Anterior cingulate cortex (tissue), 58 donors: ENCODE measurements around the gene DRG1.
A peak's percentile ranks its signal among the peaks of the same experiment; 100 is the strongest.
"Not testable (repeated sequence)": the region's sequence is repeated elsewhere in the genome, so short reads cannot be mapped to it uniquely, and the experiment has no call there.

Source experiments
- DNase-seq, 58 donors: peaks; one replicate each; lab custom pipeline; 2025; lab: John Stamatoyannopoulos, UW

Gene DRG1, protein sequence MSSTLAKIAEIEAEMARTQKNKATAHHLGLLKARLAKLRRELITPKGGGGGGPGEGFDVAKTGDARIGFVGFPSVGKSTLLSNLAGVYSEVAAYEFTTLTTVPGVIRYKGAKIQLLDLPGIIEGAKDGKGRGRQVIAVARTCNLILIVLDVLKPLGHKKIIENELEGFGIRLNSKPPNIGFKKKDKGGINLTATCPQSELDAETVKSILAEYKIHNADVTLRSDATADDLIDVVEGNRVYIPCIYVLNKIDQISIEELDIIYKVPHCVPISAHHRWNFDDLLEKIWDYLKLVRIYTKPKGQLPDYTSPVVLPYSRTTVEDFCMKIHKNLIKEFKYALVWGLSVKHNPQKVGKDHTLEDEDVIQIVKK

GRCh38 chr22:31399211-31400022 lies at the start of gene DRG1:
Gene DRG1 (plus strand): TSS chr22:31399604. CDS start chr22:31399684, 80 bp downstream.
- peak; percentile 74 to 98 (median 96) for DNase-seq

GRCh38 chr22:31349960-31350359 lies 49.4 kb upstream of the DRG1 start:
- no peak for DNase-seq

DNA sequence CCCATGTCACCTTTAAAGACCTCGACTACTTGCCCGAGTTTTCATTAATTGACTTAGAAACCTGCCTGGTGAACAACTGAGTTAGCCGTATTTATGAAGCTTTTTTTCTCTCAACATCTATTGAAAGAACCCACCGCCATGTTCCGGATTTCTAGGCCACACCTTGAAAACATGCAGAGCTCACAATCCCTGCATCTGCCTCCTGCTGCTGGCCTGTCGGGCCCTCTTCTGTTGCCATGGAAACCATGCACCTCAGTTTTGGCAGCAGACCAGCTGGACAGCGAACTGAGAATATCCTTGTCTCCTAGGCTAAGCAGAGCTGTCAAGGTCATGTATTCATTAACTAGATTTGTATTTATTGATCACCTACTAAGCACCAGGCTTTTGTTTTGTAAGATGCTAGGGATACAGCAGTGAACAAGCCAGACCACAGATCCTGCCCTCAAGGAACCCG lies 49.0 kb upstream of the DRG1 start:
- DNase-seq, result peak in 8 of 58 donors; percentile 1 to 33 (median 10)

- no peak for DNase-seq
These were observed 44.9 kb upstream of the DRG1 start for GRCh38 chr22:31354515-31354914.

- no peak for DNase-seq
These were observed 39.4 kb upstream of the DRG1 start for GRCh38 chr22:31360029-31360428.

DNA sequence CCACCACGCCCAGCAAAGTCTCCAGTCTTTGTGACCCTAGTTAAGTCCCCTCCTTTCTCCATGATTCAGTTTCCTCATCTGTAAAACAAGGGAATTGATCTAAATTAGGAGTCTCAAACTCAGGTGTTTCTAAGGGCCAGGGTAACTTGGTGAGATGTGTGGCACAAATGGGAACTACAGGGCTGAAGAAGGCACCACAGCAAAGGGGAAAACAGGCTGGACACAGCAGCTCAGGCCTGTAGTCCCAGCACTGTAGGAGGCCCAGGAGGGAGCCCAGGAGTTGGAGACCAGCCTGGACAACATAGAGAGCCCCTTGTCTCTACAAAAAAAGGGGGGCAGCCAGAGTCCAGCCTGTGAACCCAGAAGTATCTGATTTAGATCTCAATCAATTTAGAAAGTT lies 37.7 kb upstream of the DRG1 start:
- no peak for DNase-seq

DNA sequence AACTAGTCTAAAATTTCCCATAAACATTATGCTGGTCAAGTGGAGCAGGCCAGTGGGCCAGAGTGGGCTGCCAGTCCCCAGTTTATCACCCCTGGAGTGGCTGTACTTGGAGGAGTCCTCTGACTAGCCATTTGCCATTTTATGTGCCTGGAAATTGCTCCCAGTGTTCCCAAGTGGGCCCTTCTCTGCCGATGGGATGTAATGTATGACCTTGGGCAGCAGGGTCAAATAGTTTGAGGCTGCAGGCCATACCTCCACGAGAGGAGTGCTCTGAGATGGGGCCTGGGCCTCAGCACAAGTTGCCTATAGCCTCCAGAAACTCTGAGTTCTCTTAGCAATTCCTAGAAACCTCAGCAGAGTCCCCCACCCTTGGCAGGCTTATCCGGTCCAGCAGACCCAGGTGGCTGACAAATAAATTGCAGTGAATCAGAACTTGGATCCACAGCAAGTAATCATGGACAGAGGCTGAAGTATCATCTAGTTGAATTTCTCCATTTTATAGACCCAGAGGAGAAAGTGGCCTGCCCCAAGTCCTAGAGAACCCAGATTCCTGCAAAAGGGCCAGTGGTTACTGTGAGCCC lies 35.4 kb upstream of the DRG1 start:
- no peak for DNase-seq

- DNase-seq, result no peak
These were observed 32.0 kb upstream of the DRG1 start for GRCh38 chr22:31367426-31367825.

- DNase-seq, result no peak
These were observed 21.8 kb upstream of the DRG1 start for GRCh38 chr22:31377612-31378011.

DNA sequence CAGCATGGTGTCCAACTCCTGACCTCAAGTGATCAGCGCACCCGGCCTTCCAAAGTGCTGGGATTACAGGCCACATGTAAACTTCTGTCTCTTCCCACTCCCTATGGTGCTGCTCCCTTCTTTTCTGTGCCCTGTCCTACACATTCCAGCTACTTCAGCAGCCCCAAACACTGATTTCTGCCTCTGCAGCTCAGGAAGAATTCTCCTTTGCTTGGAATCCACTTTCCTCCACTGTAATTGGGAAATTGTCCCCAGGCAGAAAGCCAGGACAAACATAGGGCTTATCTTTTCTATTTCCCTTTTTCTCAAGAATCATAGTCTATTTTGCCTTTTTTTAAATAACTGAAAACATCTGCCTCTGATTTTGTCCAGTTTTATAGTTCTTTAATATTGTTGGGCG lies 21.3 kb upstream of the DRG1 start:
- no peak for DNase-seq

DNA sequence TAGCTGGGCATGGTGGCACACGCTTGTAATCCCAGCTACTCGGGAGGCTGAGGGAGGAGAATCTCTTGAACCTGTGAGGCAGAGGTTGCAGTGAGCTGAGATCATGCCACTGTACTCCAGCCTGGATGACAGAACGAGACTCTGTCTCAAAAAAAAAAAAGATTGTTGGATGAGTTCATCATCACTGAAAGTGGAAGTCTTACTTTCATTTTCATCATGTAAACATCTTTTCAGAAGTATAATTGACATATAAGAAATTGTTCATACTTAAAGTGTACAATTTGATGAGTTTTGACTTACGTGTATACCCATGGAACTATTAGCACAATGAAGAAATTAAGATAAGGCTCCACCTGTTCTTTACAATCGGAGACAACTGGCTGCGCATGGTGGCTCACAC lies 20.8 kb upstream of the DRG1 start:
- DNase-seq, result not testable (repeated sequence)

- DNase-seq, result no peak
These were observed 5.5 kb upstream of the DRG1 start for GRCh38 chr22:31393893-31394292.

DNA sequence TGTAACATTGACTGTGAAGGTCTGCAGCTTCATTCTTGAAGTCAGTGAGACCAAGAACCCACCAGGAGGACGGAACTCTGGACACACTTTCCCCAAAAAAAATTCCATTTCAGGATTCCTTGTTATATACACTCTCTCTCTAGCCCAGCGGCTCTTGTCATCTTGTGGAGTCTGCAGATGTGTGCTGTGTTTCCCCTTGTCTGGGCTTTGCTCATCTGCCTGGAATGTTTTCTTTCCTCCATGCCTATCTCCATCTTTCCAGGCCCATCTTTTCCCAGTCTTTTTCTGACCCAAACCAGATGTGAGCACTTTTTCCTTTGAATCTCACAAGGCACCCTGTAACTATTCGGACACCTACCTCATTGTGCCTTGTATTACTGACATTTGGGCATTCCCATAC lies 5.1 kb upstream of the DRG1 start:
- DNase-seq, result no peak

GRCh38 chr22:31398231-31398630 lies 1.2 kb upstream of the DRG1 start:
- no peak for DNase-seq

DNA sequence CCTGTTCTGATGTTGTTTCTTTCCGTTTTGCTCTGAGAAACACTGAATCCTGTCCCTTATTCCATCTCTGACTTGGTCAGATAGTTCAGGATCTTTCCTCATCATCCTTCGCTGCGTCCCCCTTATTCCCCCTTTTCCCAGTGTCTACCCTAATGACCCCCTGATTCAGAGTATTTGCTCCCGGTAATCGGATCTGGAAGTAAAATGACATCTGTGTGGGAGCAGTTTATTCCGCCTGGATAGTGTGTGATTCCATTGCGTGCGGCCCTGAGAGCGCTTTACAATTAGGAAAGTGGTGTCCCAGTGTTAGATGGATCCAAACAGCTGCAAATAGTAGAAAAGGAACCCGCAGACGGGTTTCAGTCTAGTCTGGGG lies 606 bp downstream of the DRG1 start:
- DNase-seq, result peak in 1 of 58 donors; percentile 1

GRCh38 chr22:31402350-31402749 lies 2.9 kb downstream of the DRG1 start:
- not testable (repeated sequence) for DNase-seq

DNA sequence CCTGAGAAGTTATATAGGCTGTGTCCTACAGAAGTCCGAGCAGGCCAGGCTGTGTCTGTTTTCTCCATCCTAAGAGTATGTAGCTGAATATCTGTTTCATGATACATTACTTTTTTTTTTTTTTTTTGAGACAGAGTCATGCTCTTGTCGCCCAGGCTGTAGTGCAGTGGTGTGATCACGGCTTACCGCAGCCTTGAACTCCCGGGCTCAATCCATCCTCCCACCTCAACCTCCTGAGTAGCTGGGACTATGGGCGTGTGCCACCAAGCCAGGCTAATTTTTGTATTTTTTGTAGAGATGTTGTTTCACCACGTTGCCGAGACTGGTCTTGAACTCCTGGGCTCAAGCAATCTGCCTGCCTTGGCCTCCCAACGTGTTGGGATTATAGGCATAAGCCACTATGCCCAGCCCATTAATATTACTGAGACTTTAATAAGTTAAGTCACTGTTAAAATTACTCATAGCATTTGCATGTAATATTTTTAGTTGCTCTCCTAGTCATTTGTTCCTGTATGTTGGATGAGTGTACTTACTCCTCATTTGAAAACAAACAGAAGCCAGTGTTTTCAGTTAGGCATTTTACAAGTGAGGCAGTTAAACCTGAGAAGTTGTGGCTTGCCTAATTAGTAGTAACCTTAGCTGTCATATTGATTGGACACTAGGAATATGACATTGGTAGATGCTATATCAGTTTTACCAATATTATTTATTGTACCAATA lies 26.1 kb downstream of the DRG1 start:
- DNase-seq, result no peak

DNA sequence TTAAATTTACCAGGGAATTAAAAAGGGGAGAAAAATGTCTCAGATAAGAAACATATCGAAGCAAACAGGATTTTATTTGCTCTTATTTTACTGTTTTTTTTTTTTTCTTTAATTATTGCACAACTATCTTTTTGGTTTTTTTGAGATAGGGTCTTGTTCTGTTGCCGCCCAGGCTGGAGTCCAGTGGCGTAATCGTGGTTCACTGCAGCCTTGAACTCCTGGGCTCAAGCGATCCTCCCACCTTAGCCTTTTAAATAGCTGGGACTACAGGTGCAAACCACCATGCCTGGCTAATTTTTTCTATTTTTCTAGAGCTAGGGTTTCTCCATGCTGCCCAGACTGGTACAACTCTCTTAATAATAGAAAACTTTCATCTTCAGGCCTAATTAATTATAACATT lies 32.5 kb downstream of the DRG1 start:
- DNase-seq, result no peak

GRCh38 chr22:31436132-31436531 lies 36.7 kb downstream of the DRG1 start:
- peak in 1 of 58 donors; percentile 12 for DNase-seq

GRCh38 chr22:31439808-31440207 lies 40.4 kb downstream of the DRG1 start:
- peak in 1 of 58 donors; percentile 3 for DNase-seq

- no peak for DNase-seq
These were observed 41.3 kb downstream of the DRG1 start for GRCh38 chr22:31440681-31441080.
